Transverse colon (tissue), 4 donors: Measurements from ENCODE around the gene NTNG1.

ENCODE experiments used
- EP300 ChIP-seq: sonication (generic); formaldehyde crosslinking; IDR thresholded peaks from one replicate; pipeline ENCODE4 v1.6.1; 2017; ENCODE audit warnings: antibody characterized with exemption, low read depth
- POLR2A ChIP-seq: fragments of 450-650 bp; IDR thresholded peaks from one replicate; pipeline ENCODE4 v1.6.1; 2016; ENCODE audit warnings: antibody characterized with exemption, mild to moderate bottlenecking, moderate library complexity
- POLR2AphosphoS5 ChIP-seq, 3 donors: sonication (generic); formaldehyde crosslinking; IDR thresholded peaks; one replicate each; pipeline ENCODE4 v1.6.1; 2016; ENCODE audit warnings: antibody characterized with exemption in 3 of 3
- TF ChIP-seq, protein P1 (sequence below), 5 experiments: fragments of 200-600 bp in 3 of 5; fragments of 450-650 bp in 2 of 5; sonication (generic) in 3 of 5; IDR thresholded peaks; 1 replicate in 2 of 5; 2 replicates in 3 of 5; pipeline ENCODE4 v1.5.1; 2016 to 2017; ENCODE audit warnings: antibody characterized with exemption in 5 of 5, inconsistent platforms in 3 of 5, mild to moderate bottlenecking in 2 of 5, moderate library complexity in 1 of 5

DNA sequence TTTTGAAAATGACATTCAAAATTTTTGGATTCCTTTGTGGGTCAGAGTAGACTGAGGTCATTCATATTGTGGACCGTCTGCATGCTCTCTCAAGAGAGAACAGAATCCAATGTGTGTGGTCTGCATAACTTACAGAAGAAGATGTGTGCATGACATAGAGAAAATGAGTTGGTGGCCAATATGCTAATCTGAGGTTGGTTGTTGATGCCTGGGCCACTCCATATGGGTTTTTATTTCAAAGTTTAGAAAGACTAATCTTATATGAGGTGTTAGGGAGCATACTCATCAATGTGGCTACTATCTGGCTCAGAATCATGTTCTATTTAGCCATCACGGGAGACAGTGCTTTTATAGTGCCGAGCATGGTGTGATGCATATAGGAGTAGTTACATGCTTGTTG lies 18.2 kb downstream of the NTNG1 start:
- TF ChIP-seq POLR2A (no peak), POLR2AphosphoS5 (IDR thresholded peaks at IDR 0.05) (no peak), EP300 (no peak)
- TF ChIP-seq, protein P1, sequence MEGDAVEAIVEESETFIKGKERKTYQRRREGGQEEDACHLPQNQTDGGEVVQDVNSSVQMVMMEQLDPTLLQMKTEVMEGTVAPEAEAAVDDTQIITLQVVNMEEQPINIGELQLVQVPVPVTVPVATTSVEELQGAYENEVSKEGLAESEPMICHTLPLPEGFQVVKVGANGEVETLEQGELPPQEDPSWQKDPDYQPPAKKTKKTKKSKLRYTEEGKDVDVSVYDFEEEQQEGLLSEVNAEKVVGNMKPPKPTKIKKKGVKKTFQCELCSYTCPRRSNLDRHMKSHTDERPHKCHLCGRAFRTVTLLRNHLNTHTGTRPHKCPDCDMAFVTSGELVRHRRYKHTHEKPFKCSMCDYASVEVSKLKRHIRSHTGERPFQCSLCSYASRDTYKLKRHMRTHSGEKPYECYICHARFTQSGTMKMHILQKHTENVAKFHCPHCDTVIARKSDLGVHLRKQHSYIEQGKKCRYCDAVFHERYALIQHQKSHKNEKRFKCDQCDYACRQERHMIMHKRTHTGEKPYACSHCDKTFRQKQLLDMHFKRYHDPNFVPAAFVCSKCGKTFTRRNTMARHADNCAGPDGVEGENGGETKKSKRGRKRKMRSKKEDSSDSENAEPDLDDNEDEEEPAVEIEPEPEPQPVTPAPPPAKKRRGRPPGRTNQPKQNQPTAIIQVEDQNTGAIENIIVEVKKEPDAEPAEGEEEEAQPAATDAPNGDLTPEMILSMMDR (IDR thresholded peaks at IDR 0.05): no peak
